ENCODE results near the gene ABHD5. TPM values are rescaled to one million over a fixed set of nuclear protein-coding genes. Genes with fewer than 3 reads are reported as not detected.
"Not testable (repeated sequence)": the region's sequence is repeated elsewhere in the genome, so short reads cannot be mapped to it uniquely, and the experiment has no call there.

Gene ABHD5
- 18.1 TPM for total RNA-seq

DNA sequence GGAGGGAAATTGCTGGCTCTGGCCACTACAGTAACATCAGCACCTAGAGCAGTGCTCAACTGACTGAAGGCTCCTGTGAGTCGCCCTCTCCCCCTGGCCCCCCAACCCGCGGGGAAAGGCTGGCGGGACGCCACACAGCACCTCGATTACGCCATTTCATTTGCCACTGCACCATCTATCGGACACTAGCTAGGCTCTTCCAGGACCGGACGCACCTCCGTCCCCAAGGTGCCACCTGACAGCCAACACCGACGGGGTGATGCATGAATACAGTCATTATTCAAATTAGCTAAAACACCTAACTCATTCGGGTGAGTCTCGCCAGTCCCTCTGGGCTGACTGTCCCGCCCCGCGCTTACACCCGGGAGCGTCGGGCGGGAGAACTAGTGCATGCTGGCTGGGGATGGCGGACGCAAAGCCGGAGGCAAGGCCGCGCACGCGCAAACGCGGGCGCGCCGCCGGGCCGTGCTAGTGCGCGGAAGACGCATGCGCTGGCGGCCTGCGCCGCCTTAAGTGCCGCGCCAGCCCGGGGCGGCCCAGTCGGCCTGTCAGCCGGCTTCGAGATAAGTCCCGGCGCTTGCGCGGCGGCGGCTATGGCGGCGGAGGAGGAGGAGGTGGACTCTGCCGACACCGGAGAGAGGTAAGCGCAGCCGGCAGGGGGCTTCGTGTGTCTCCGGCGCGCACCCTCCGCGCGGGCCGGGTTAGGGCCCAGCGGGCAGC, at the start of gene ABHD5:
ABHD5 (plus strand) TSS at position 539 of the 720 bp plus-strand sequence; CDS start at position 594, 55 bp downstream.
- intact Hi-C loops (cut with DNase I), result no loop called here
- ATAC-seq, result peak; percentile 97

DNA sequence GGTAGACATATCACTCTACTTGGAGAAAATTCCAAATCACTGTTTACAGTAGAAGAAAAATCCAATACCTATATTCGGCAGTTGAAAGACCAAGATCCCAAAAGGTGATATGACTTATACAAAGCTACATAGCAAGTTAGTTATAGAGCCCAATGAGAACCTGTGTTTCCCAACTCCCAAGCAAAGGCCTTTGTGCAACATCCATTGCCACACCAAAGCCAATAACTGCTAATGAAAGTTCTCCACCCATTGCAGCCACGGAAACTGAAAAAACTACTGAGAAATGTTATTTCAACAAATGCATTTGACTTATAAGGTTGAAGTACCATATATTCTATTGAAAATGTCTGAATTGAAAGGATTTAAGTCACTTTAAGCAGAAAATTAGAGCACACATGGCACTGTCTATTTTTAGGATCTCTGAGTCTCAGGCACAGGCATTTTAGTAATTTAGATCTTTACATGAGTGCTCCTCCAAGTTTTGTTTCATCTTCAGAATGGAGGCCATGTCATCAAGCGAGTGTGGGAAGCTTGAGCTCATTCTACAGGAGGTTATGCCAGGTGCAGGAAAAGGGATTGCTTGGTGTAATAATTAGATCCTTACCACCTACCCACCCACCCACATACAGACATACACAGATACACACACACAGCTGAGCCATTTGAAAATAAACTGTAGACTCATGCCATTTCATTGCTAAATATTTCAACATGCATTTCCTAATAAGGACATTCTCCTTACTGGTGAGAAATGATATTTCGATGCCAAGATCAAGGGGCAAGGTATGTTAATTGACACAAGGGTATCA, 49.2 kb upstream of the ABHD5 start:
- ATAC-seq, result no peak

More for the DNA sequence above, at the start of gene ABHD5:
- DNase-seq (ENCODE audit: low spot score), result peak; percentile 93

DNA sequence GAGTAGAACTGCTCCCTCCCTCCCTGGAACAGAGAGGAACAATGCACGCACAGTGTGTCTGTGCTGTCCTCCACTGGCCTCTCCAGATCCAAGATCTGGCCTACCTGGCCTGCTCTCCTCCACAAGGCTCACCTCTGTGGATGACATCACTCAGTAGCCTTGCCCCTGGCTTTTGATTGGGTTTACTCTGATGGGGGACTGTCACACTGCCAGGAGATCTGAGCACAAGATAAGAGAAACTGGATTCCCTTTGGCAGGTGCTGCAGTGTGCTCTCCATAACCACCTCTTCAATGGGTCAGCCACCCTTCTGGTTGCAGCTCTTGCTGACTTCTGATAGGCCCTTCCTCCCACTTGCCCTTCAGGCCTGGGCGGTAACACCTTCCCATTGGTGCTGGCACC, 46.3 kb upstream of the ABHD5 start:
- ATAC-seq, result no peak

More for the DNA sequence above, 49.2 kb upstream of the ABHD5 start:
- intact Hi-C loops (cut with DNase I), result no loop called here
- DNase-seq (ENCODE audit: low spot score), result no peak

DNA sequence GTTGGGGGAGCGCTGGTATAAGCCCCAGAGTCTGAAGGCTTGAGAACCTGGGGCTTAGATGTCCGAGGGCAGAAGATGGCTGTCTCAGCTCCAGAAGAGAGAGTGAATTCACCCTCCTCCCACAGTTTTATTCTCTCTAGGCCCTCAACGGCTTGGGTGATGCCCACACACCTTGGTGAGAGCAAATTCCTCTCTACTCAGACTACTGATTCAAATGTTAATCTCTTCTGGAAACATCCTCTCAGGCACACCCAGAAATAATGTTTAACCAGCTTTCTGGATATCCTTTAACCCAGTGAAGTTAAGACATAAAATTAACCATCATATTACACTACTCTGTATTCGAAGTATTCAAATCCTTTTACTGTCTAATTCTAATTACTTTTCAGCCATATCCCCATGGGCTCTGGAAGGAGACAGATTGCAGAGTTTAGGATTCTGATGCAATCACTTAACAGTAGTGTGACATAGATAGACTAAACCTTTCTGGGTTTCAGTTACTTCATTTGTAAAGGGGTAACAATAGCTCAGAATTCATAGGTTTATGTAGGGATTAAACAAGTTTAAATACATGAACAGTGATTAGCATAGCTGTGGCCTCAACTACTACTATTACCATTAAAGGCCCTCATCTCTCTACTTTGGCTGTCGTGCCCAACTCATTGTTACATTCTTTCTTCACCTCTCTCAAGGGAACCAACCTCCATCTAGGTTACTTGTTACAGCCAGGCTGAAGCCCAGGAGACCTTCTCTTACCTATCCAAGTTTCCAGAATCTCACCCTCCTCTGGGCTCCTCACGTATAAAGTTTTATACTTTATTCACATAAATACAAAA, 43.2 kb upstream of the ABHD5 start:
- ATAC-seq (no peak), DNase-seq (ENCODE audit: low spot score) (no peak)
- intact Hi-C loops (cut with DNase I), result no loop called here

More for the DNA sequence above, 46.3 kb upstream of the ABHD5 start:
- DNase-seq (ENCODE audit: low spot score), result no peak
- intact Hi-C loops (cut with DNase I), result no loop called here

DNA sequence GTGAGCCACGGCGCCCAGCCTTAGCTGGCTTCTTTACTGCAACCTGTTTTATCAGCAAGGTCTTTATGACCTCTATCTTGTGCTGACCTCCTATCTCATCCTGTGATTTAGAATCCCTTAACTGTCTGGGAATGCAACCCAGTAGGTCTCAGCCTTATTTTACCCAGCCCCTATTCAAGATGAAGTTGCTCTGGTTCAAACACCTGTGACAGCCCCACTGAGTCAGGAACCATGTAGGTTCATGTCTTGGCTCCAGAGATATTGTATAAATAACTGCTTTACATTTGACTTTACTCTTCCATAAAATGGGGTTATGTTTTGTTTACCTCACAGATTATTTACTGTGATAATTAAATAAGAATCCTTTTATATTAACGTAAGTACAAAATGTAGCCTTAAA, 41.8 kb upstream of the ABHD5 start:
- intact Hi-C loops (cut with DNase I), result no loop called here
- no peak for DNase-seq (ENCODE audit: low spot score)
- no peak for ATAC-seq

DNA sequence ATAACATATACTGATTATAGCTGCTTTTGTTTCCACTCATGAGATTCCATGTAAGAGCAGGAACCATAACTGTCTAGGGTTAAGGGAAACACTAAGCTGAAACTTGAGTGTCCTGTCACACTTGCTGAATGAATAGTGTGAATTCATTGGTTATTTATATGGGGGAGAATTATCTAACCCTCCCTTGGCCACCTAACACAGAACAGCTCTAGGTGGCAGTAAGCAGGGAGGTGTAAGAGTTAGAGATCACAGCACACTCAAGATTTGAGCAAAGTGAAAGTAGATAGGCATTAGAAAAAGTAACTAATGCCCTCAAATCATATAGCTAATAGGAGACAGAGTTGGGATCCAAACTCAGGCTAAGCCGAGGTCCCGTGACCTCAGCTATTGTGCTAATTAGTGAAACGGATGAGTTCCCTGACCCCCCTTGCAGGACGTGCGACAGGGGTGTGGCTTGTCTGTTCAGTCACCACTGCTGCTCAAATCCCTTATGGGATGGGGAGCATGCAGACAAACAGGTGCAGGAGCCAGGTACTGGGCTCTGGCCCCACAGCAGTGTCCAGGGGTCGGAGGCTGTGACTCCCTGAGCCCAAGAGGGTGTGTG, 41.3 kb upstream of the ABHD5 start:
- DNase-seq (ENCODE audit: low spot score) (no peak), ATAC-seq (no peak)
- intact Hi-C loops (cut with DNase I), result no loop called here

DNA sequence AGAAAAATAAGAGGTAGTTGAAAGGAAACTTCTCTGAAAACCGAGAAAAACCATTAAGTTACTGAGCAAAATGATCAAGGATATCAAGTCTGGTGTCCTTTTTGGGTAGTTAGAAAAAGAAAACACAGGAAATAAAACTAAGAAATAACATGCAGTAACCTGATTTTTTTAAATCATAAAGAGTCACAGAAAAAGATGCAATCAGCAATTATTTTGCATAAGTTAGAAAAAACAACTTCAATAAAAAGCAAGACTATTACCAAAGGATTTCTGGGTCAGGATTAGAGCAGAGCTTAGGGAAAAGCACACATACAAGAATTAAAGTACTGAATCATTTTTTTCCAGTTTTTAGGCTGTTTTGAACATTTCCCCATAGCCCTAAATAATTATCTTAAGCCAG, 40.4 kb upstream of the ABHD5 start:
- no peak for DNase-seq (ENCODE audit: low spot score)
- intact Hi-C loops (cut with DNase I), result no loop called here
- ATAC-seq, result no peak

DNA sequence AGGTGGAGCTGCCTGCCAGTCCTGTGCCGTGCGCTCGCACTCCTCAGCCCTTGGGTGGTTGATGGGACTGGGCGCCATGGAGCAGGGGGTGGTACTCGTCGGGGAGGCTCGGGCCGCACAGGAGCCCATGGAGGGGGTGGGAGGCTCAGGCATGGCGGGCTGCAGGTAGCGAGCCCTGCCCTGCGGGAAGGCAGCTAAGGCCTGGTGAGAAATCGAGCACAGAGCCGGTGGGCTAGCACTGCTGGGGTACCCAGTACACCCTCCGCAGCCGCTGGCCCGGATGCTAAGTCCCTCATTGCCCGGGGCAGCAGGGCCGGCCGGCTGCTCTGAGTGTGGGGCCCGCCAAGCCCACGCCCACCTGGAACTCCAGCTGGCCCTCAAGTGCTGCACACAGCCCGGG, 34.3 kb upstream of the ABHD5 start:
- ATAC-seq; intact Hi-C loops (cut with DNase I); DNase-seq (ENCODE audit: low spot score): not testable (repeated sequence)

DNA sequence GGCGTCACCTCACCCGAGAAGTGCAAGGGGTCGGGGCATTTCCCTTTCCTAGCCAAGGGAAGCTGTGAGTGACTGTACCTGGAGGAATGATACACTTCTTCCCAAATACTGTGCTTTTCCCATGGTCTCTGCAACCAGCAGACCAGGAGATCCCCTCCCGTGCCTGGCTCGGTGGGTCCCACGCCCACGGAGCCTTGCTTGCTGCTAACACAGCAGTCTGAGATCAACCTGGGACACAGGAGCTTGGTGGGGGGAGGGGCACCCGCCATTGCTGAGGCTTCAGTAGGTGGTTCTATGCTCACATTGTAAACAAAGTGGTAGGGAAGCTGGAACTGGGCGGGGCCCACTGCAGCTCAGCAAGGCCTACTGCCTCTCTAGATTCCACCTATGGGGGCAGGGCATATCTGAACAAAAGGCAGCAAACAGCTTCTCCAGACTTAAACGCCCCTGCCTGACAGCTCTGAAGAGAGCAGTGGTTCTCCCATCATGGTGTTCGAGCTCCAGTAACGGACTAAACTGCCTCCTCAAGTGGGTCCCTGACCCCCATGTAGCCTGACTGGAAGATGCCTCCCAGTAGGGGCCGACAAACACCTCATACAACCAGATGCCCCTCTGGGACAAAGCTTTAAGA, 31.4 kb upstream of the ABHD5 start:
- ATAC-seq, result no peak
- intact Hi-C loops (cut with DNase I), result no loop called here
- DNase-seq (ENCODE audit: low spot score), result no peak

DNA sequence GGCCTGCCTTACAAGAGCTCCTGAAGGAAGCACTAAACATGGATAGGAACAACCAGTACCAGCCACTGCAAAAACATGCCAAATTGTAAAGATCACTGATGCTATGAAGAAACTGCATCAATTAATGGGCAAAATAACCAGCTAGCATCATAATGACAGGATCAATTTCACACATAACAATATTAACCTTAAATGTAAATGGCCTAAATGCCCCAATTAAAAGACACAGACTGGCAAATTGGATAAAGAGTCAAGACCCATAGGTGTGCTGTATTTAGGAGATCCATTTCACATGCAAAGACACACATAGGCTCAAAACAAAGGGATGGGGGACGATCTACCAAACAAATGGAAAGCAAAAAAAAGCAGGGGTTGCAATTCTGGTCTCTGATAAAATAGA, 29.4 kb upstream of the ABHD5 start:
- intact Hi-C loops (cut with DNase I); DNase-seq (ENCODE audit: low spot score); ATAC-seq: not testable (repeated sequence)

DNA sequence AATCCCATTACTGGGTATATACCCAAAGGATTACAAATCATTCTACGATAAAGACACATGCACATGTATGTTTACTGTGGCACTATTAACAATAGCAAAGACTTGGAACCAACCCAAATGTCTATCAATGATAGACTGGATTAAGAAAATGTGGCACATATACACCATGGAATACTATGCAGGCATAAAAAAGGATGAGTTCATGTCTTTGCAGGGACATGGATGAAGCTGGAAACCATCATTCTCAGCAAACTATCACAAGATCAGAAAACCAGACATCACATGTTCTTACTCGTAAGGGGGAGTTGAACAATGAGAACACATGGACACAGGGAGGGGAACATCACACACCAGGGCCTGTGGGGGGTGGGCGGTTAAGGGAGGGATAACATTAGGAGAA, 25.7 kb upstream of the ABHD5 start:
- DNase-seq (ENCODE audit: low spot score); ATAC-seq; intact Hi-C loops (cut with DNase I): not testable (repeated sequence)

DNA sequence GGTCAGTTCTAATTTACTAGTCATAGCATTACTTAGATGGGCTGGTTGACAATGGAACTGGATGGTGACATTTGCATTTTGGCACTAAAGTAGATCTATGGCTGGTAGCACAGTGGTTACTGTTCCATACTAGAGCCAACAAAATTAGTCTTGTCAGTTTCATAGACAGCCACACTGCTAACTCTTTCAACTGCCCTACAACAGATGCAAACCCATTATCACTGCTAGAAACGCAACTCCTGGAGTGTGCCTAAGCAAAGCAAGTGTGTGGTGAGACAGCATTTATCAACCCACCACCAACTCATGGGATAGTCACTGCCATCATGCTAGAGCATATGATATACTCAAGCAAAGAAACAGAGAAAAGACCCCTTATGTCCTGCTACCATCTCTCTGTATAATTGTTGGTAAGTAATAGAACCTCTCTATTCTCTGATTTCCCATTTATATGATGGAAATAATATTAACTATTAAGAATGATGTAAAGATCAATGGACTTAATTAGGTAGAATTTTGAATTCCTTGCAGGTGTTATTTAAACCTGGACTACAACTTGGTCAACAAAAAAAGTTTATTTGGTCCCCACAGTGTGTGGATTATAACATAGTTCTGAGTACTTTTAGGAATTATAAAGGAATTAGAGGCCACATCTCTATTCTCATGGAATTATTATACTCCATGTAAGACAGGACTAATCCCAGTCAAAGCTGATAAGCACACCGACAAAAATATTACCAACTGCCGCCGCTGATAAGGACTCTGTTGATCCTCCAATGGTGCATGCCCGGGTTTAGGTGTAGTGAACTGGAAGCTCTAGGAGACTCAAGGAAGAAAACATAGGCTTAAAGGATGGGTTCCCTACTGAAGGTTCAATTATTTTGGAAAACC, 19.9 kb upstream of the ABHD5 start:
- ATAC-seq (no peak), DNase-seq (ENCODE audit: low spot score) (no peak)
- intact Hi-C loops (cut with DNase I), result no loop called here

DNA sequence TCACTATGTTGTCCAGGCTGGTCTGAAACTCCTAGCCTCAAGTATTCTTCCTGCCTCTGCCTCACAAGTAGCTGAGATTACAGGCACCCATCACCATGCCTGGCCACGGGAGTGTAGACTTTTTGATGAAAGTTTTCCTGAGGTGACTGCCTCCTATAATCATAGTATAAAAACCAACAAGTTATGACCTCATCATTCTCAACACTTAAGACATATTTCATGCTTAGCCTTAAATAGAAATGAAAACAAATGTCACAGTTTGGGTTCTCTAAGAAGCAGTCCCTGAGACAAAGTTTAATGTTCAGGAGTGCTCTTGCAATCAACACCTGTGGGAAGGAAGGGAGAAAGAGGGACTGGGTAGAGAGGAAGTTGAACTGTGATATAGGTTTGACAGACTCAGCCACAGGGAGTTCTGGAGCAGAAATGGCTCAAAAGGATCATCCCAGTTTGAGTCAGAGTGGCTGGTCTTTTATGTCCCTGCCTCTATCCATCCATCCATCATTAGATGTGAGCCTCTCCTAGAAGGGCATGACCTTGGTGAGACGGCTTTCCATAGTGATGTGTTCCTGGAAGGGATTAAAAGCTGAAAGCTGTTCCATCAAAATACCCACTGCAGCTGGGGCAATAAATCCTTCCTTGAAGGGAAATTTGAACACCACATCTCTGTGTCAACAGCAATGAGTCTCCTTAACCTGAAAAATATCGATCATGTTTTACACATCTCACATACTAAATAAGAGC, 16.2 kb upstream of the ABHD5 start:
- intact Hi-C loops (cut with DNase I), result no loop called here
- ATAC-seq (no peak), DNase-seq (ENCODE audit: low spot score) (no peak)

DNA sequence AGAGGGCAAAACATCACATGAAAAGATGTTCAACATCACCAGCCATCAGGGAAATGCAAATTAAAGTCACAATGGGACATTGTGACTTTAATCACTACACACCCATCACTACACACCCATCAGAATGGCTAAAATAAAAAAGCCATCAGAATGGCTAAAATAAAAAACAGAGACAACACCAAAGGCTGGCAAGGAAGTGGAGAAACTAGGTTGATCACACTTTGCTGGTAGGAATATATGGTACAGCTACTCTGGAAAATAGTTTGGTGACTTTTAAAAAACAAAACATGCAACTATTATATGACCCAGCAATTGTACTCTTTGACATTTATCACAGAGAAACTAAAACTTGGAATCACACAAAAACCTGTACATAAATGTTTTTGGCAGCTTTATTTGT, 15.1 kb upstream of the ABHD5 start:
- DNase-seq (ENCODE audit: low spot score) (no peak), ATAC-seq (no peak)
- intact Hi-C loops (cut with DNase I), result no loop called here

DNA sequence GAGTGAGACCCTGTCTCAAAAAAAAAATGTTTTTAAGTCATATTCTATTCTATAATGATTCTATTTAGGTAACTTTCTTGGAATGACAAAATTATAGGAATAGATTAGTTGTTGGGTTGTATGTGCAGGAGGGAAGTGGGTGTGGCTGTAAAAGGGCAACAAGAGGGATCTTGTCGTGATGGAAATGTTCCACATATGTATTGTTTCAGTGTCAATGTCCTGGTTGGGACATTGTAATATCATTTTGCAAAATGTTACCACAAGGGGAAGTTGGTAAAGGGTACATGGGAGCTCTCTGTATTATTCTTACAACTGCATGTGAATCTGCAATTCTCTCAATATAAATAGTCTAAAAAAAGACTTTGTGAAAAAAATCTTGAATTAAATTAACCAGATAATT, 14.3 kb upstream of the ABHD5 start:
- intact Hi-C loops (cut with DNase I), result no loop called here
- no peak for DNase-seq (ENCODE audit: low spot score)
- no peak for ATAC-seq

DNA sequence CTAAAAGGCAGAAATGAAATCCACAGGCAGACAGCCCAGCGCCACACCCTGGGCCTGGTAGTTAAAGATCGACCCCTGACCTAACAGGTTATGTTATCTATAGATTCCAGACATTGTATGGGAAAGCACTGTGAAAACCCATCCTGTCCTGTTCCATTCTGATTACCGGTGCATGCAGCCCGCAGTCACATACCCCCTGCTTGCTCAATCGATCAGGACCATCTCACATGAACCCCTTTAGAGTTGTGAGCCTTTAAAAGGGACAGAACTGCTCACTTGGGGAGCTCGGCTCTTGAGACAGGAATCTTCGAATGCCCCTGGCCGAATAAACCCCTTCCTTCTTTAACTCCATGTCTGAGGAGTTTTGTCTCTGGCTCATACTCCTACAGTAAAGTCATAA, 12.4 kb upstream of the ABHD5 start:
- DNase-seq (ENCODE audit: low spot score); intact Hi-C loops (cut with DNase I); ATAC-seq: not testable (repeated sequence)

DNA sequence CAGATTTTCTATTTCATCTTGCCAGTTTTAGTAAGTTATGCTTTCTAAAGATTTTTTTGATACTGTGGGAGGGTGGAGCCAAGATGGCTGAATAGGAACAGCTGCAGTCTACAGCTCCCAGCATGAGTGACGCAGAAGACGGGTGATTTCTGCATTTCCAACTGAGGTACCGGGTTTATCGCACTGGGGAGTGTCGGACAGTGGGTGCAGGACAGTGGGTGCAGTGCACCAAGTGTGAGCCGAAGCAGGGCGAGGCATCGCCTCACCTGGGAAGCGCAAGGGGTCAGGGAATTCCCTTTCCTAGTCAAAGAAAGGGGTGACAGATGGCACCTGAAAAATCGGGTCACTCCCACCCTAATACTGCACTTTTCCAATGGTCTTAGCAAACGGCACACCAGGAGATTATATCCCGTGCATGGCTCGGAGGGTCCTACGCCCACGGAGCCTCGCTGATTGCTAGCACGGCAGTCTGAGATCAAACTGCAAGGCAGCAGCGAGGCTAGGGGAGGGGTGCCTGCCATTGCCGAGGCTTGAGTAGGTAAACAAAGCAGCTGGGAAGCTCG, 11.8 kb upstream of the ABHD5 start:
- ATAC-seq; intact Hi-C loops (cut with DNase I); DNase-seq (ENCODE audit: low spot score): not testable (repeated sequence)

Data from sciatic nerve (tissue), 2 donors.